Nephron (organoid): Measurements from ENCODE around the gene GDF7.
A peak's percentile ranks its signal among the peaks of the same experiment; 100 is the strongest.

Experiments used
- H3K27ac Mint-ChIP-seq, 3 experiments: 2 replicates each; pipeline ENCODE4 v1.8.0; 2020; ENCODE audit warnings: mixed read lengths in 3 of 3, mild to moderate bottlenecking in 2 of 3, moderate library complexity in 1 of 3
- H3K27me3 Mint-ChIP-seq: 2 replicates; pipeline ENCODE4 v1.8.0; 2021; ENCODE audit warnings: low read depth, mild to moderate bottlenecking, moderate library complexity, mixed read lengths
- H3K36me3 Mint-ChIP-seq: 2 replicates; pipeline ENCODE4 v1.8.0; 2020; ENCODE audit warnings: low read depth, mixed read lengths
- H3K4me1 Mint-ChIP-seq: 2 replicates; pipeline ENCODE4 v1.8.0; 2020; ENCODE audit warnings: mixed read lengths
- H3K4me3 Mint-ChIP-seq, 3 experiments: 2 replicates each; pipeline ENCODE4 v1.8.0; 2020; ENCODE audit warnings: mild to moderate bottlenecking in 3 of 3, mixed read lengths in 3 of 3, moderate library complexity in 2 of 3
- H3K9me3 Mint-ChIP-seq: 2 replicates; pipeline ENCODE4 v1.8.0; 2020; ENCODE audit warnings: mixed read lengths
- TF ChIP-seq, protein P1 (sequence below), 3 experiments: fragments of 200-600 bp; sonication (generic); IDR thresholded peaks; one replicate each; pipeline ENCODE4 v1.5.0; 2021; ENCODE audit warnings: antibody characterized with exemption in 3 of 3; ENCODE audit not compliant: unreplicated experiment in 3 of 3

GDF7 gene

DNA sequence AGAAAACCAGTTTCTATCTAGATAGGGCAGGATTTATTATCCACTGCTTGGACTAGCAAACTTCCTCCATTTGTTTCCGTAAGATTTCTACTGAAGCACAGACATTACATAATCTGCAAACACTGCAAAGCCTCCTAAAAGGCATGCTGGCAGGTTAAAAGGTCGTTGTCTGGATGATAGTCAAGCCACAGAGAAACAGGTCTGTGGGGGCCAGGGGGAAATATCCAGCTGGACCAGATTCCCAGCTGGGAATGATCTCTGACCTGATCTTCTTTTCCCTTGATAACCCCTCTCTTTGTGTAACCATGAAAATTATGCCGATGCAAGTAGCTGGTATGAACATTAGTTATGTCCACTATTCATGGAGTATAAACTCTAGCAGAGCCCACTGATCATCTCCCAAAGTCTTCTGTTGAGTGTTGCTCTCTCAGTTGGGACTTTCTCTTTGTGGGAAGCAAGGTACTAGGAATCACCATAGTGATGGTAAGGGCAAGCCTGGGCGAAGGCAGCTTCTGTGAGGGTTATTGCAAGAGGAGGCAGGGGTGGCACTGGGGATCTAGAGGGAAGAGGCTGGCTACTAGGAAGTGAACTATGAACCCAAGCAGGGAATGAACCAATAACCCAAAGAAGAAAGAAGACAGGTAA, 61.3 kb downstream of the GDF7 start:
- Mint-ChIP-seq H3K27me3 (no peaks in the 10 kb centered on the region), H3K4me3 (no peak overlapping the region), H3K36me3 (peaks cover 43% of the 10 kb centered on the region), H3K27ac (peak overlapping the region; percentile 6 to 40 (median 11)), H3K9me3 (no peaks in the 10 kb centered on the region), H3K4me1 (peaks cover 6% of the 10 kb centered on the region)
- TF ChIP-seq, protein P1, sequence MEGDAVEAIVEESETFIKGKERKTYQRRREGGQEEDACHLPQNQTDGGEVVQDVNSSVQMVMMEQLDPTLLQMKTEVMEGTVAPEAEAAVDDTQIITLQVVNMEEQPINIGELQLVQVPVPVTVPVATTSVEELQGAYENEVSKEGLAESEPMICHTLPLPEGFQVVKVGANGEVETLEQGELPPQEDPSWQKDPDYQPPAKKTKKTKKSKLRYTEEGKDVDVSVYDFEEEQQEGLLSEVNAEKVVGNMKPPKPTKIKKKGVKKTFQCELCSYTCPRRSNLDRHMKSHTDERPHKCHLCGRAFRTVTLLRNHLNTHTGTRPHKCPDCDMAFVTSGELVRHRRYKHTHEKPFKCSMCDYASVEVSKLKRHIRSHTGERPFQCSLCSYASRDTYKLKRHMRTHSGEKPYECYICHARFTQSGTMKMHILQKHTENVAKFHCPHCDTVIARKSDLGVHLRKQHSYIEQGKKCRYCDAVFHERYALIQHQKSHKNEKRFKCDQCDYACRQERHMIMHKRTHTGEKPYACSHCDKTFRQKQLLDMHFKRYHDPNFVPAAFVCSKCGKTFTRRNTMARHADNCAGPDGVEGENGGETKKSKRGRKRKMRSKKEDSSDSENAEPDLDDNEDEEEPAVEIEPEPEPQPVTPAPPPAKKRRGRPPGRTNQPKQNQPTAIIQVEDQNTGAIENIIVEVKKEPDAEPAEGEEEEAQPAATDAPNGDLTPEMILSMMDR (IDR thresholded peaks at IDR 0.05; ENCODE audit: unreplicated experiment in 3 of 3) = no peak
